Esophagus squamous epithelium (tissue), 5 donors: ENCODE measurements around the gene PCDHA9. TPM values are rescaled to one million over a fixed set of nuclear protein-coding genes. Genes with fewer than 3 reads are reported as not detected.
"Not testable (repeated sequence)": the region's sequence is repeated elsewhere in the genome, so short reads cannot be mapped to it uniquely, and the experiment has no call there.

Experiments used
- DNase-seq: peaks from one replicate; lab custom pipeline; 2025; lab: John Stamatoyannopoulos, UW
- H3K27ac ChIP-seq, 4 donors: fragments of 200-600 bp; sonication (generic); one replicate each; pipeline ENCODE4 v1.5.1; 2016 to 2019; ENCODE audit warnings: mild to moderate bottlenecking in 1 of 4
- H3K27me3 ChIP-seq, 4 donors: fragments of 200-600 bp; sonication (generic); 1 replicate in 3 of 4; 2 replicates in 1 of 4; pipeline versions ENCODE4 v1.5.1 to v1.6.0; 2017 to 2021; ENCODE audit warnings: antibody characterized with exemption in 1 of 4
- H3K36me3 ChIP-seq, 3 donors: fragments of 200-600 bp; sonication (generic); one replicate each; pipeline ENCODE4 v1.5.1; 2016 to 2019
- H3K4me1 ChIP-seq, 3 donors: fragments of 200-600 bp; sonication (generic); one replicate each; pipeline ENCODE4 v1.5.1; 2017 to 2019
- H3K4me3 ChIP-seq, 4 donors: fragments of 200-600 bp; sonication (generic); 1 replicate in 3 of 4; 2 replicates in 1 of 4; pipeline ENCODE4 v1.5.1; 2016 to 2019; ENCODE audit warnings: mild to moderate bottlenecking in 2 of 4, moderate library complexity in 1 of 4
- H3K9me3 ChIP-seq, 3 donors: fragments of 200-600 bp; sonication (generic); one replicate each; pipeline ENCODE4 v1.5.1; 2016 to 2019
- POLR2A ChIP-seq, 4 donors: fragments of 450-650 bp; IDR thresholded peaks; one replicate each; pipeline ENCODE4 v1.6.1; 2017; ENCODE audit warnings: antibody characterized with exemption in 4 of 4, mild to moderate bottlenecking in 4 of 4, moderate library complexity in 3 of 4
- WGBS, 2 donors: methylation state at CpG; one replicate each; pipeline ENCODE4 v1.1.5; 2018; 5-methylcytosine and 5-hydroxymethylcytosine counted together
- intact Hi-C: fragments of 100-400 bp; cut with DNase I; formaldehyde crosslinking; loops from one replicate; pipeline ENCODE4 v1.15.0; 2022
- total RNA-seq, 4 donors: library from RNA; depleted of rRNA; stranded (reverse); fragments of >200 nt; gene quantifications; one replicate each; pipeline ENCODE4 v1.1.0, GENCODE V29; 2016
- TF ChIP-seq, protein P1 (sequence below), 6 experiments: fragments of 450-650 bp in 4 of 6; fragments of 200-600 bp in 2 of 6; sonication (generic) in 2 of 6; IDR thresholded peaks; one replicate each; pipeline ENCODE4 v1.5.1; 2016 to 2019; ENCODE audit warnings: antibody characterized with exemption in 6 of 6, mild to moderate bottlenecking in 4 of 6, moderate library complexity in 4 of 6
- donor health status: DM: yes; HTN: yes; CAD: no.

Gene PCDHA9
- total RNA-seq, 4 donors from 2014 or later = 0.19 TPM; not detected in 3

DNA sequence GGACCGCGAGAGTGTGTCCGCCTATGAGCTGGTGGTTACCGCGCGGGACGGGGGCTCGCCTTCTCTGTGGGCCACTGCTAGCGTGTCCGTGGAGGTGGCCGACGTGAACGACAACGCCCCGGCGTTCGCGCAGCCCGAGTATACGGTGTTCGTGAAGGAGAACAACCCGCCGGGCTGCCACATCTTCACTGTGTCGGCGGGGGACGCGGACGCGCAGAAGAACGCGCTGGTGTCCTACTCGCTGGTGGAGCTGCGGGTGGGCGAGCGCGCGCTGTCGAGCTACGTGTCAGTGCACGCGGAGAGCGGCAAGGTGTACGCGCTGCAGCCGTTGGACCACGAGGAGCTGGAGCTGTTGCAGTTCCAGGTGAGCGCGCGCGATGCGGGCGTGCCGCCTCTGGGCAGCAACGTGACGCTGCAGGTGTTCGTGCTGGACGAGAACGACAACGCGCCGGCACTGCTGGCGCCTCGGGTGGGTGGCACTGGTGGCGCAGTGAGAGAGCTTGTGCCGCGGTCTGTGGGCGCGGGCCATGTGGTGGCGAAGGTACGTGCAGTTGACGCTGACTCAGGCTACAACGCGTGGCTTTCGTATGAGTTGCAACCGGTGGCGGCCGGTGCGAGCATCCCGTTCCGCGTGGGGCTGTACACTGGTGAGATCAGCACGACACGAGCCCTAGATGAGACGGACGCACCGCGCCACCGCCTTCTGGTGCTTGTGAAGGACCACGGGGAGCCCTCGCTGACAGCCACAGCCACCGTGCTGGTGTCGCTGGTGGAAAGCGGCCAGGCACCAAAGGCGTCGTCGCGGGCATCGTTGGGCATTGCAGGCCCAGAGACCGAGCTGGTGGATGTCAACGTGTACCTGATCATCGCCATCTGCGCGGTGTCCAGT lies 12.3 kb upstream of the PCDHA9 start:
- Histone ChIP-seq H3K9me3 (peaks cover 0 to 37% (median 19%) of the 10 kb centered on the region in 3 donors), H3K27ac (no peak overlapping the region), H3K4me1 (no peaks in the 10 kb centered on the region), H3K36me3 (no peaks in the 10 kb centered on the region), H3K4me3 (no peak overlapping the region), H3K27me3 (peaks cover 0 to 31% (median 0%) of the 10 kb centered on the region in 4 donors)
- DNase-seq = no peak
- WGBS, 2 donors = 63 to 64% methylated on average over 39 to 61 of the region's 103 CpGs
- TF ChIP-seq, protein P1, sequence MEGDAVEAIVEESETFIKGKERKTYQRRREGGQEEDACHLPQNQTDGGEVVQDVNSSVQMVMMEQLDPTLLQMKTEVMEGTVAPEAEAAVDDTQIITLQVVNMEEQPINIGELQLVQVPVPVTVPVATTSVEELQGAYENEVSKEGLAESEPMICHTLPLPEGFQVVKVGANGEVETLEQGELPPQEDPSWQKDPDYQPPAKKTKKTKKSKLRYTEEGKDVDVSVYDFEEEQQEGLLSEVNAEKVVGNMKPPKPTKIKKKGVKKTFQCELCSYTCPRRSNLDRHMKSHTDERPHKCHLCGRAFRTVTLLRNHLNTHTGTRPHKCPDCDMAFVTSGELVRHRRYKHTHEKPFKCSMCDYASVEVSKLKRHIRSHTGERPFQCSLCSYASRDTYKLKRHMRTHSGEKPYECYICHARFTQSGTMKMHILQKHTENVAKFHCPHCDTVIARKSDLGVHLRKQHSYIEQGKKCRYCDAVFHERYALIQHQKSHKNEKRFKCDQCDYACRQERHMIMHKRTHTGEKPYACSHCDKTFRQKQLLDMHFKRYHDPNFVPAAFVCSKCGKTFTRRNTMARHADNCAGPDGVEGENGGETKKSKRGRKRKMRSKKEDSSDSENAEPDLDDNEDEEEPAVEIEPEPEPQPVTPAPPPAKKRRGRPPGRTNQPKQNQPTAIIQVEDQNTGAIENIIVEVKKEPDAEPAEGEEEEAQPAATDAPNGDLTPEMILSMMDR (IDR thresholded peaks at IDR 0.05) = no peak
- no peak for TF ChIP-seq POLR2A (IDR thresholded peaks at IDR 0.05)
- intact Hi-C loops = no loop called here

DNA sequence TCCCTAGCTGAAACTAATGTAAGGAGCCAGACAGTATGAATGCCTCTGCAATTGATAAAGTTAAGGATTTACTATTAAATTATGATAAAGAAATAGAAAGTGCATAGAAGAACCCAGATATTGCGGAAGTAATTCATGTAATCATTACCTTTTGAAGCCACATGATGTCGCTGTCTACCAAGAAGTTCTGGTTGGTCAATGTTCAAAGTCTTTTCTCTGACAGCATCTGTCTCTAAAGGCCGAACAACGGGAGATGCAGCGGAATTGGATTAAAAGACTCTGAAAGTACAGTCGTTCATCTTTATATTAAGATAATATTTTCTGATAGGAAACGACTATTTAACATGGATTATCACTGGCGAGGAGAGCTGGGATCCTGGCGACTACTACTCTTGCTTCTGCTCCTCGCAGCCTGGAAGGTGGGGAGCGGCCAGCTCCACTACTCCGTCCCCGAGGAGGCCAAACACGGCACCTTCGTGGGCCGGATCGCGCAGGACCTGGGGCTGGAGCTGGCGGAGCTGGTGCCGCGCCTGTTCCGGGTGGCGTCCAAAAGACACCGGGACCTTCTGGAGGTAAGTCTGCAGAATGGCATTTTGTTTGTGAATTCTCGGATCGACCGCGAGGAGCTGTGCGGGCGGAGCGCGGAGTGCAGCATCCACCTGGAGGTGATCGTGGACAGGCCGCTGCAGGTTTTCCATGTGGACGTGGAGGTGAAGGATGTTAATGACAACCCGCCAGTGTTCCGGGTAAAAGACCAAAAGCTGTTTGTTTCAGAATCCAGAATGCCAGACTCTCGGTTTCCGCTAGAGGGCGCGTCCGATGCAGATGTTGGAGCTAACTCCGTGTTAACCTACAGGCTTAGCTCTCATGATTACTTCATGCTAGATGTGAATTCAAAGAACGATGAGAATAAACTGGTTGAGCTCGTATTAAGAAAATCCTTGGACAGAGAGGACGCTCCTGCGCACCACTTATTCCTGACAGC lies 6.9 kb upstream of the PCDHA9 start, which contains the start of gene PCDHA8:
PCDHA8 (plus strand) TSS at position 210 of the 985 bp plus-strand sequence; CDS start at position 345, 135 bp downstream.
- peaks cover 0 to 42% (median 20%) of the 10 kb centered on the region in 3 donors for H3K9me3 ChIP-seq
- DNase-seq = no peak

DNA sequence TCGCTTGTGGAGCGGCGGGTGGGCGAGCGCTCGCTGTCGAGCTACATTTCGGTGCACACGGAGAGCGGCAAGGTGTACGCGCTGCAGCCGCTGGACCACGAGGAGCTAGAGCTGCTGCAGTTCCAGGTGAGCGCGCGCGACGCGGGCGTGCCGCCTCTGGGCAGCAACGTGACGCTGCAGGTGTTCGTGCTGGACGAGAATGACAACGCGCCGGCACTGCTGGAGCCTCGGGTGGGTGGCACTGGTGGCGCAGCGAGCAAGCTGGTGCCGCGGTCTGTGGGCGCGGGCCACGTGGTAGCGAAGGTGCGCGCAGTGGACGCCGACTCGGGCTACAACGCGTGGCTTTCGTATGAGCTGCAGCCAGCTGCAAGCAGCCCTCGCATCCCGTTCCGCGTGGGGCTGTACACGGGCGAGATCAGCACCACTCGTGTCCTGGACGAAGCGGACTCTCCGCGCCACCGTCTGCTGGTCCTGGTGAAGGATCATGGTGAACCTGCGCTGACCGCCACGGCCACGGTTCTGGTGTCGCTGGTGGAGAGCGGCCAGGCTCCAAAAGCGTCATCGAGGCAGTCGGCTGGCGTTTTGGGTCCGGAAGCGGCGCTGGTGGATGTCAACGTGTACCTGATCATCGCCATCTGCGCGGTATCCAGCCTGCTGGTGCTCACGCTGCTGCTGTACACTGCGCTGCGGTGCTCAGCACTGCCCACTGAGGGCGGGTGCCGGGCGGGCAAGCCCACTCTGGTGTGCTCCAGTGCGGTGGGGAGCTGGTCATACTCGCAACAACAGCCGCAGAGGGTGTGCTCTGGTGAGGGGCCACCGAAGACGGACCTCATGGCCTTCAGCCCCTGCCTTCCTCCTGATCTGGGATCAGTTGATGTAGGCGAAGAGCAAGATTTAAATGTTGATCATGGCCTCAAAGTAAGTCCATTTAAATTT lies 5.1 kb upstream of the PCDHA9 start:
- DNase-seq = no peak
- Histone ChIP-seq H3K27me3 (peaks cover 0 to 28% (median 0%) of the 10 kb centered on the region in 4 donors), H3K4me3 (no peak overlapping the region), H3K36me3 (no peaks in the 10 kb centered on the region), H3K27ac (no peak overlapping the region), H3K9me3 (peaks cover 0 to 34% (median 16%) of the 10 kb centered on the region in 3 donors), H3K4me1 (no peaks in the 10 kb centered on the region)
- WGBS, 2 donors = 67 to 68% methylated on average over 34 of the region's 87 CpGs
- TF ChIP-seq POLR2A (IDR thresholded peaks at IDR 0.05) = no peak
- TF ChIP-seq, protein P1 (IDR thresholded peaks at IDR 0.05) = no peak
- intact Hi-C loops = no loop called here

More for the DNA sequence above, 6.9 kb upstream of the PCDHA9 start, which contains the start of gene PCDHA8:
- H3K4me1 ChIP-seq = no peaks in the 10 kb centered on the region
- H3K36me3 ChIP-seq = no peaks in the 10 kb centered on the region
- TF ChIP-seq POLR2A (IDR thresholded peaks at IDR 0.05) = no peak
- H3K27ac ChIP-seq = no peak within 1 kb of the TSS
- WGBS, 2 donors = 30 to 34% methylated on average over 18 to 40 of the region's 47 CpGs
- peaks cover 0 to 19% (median 0%) of the 10 kb centered on the region in 4 donors for H3K27me3 ChIP-seq
- no peak within 1 kb of the TSS for H3K4me3 ChIP-seq
- intact Hi-C loops = no loop called here

DNA sequence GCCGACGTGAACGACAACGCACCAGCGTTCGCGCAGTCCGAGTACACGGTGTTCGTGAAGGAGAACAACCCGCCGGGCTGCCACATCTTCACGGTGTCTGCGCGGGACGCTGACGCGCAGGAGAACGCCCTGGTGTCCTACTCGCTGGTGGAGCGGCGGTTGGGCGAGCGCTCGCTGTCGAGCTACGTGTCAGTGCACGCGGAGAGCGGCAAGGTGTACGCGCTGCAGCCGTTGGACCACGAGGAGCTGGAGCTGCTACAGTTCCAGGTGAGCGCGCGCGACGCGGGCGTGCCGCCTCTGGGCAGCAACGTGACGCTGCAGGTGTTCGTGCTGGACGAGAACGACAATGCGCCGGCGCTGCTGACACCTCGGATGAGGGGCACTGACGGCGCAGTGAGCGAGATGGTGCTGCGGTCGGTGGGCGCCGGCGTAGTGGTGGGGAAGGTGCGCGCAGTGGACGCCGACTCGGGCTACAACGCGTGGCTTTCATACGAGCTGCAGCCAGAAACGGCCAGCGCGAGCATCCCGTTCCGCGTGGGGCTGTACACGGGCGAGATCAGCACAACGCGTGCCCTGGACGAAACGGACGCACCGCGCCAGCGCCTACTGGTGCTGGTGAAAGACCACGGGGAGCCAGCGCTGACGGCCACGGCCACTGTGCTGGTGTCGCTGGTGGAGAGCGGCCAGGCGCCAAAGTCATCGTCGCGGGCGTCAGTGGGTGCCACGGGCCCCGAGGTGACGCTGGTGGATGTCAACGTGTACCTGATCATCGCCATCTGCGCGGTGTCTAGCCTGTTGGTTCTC lies 1.9 kb downstream of the PCDHA9 start:
- H3K36me3 ChIP-seq, H3K4me3 ChIP-seq, H3K27ac ChIP-seq, DNase-seq, H3K4me1 ChIP-seq, intact Hi-C loops: not testable (repeated sequence)
- H3K27me3 ChIP-seq = peaks cover 0 to 44% (median 0%) of the 10 kb centered on the region in 4 donors
- H3K9me3 ChIP-seq = peaks cover 0 to 33% (median 23%) of the 10 kb centered on the region in 3 donors
- 65 to 72% methylated on average over 20 to 57 of the region's 101 CpGs for WGBS, 2 donors
